Thyroid gland (tissue), 4 donors: Measurements from ENCODE around the gene ADGRF4. TPM values are rescaled to one million over a fixed set of nuclear protein-coding genes. Genes with fewer than 3 reads are reported as not detected.

ENCODE experiments used
- DNase-seq, 2 donors: peaks; one replicate each; pipeline ENCODE4 v3.0.0-alpha.2; 2019
- H3K27ac ChIP-seq, 3 donors: fragments of 200-600 bp; sonication (generic); 1 replicate in 2 of 3; 2 replicates in 1 of 3; pipeline ENCODE4 v1.5.1; 2016 to 2019; ENCODE audit warnings: mild to moderate bottlenecking in 1 of 3, moderate library complexity in 1 of 3
- H3K27me3 ChIP-seq: fragments of 200-600 bp; sonication (generic); one replicate; pipeline ENCODE4 v1.5.1; 2019
- H3K36me3 ChIP-seq, 2 donors: fragments of 200-600 bp; sonication (generic); one replicate each; pipeline ENCODE4 v1.5.1; 2016 to 2019
- H3K4me1 ChIP-seq, 2 donors: fragments of 200-600 bp; sonication (generic); one replicate each; pipeline ENCODE4 v1.5.1; 2017 to 2019
- H3K4me3 ChIP-seq, 3 donors: fragments of 200-600 bp; sonication (generic); replicated peaks in 1 of 3; 1 replicate in 2 of 3; 2 replicates in 1 of 3; pipeline ENCODE4 v1.5.1; 2016; ENCODE audit warnings: mild to moderate bottlenecking in 1 of 3
- H3K9me3 ChIP-seq: fragments of 200-600 bp; sonication (generic); one replicate; pipeline ENCODE4 v1.5.1; 2017
- POLR2A ChIP-seq, 2 donors: fragments of 450-650 bp; IDR thresholded peaks; one replicate each; pipeline ENCODE4 v1.6.1; 2017; ENCODE audit warnings: antibody characterized with exemption in 2 of 2, mild to moderate bottlenecking in 2 of 2, moderate library complexity in 1 of 2
- WGBS, 2 donors: methylation state at CpG; one replicate each; pipeline ENCODE4 v1.1.5; 2017; 5-methylcytosine and 5-hydroxymethylcytosine counted together
- intact Hi-C: fragments of 100-400 bp; cut with DNase I; formaldehyde crosslinking; loops from one replicate; pipeline ENCODE4 v1.15.1; 2023
- total RNA-seq, 4 donors: library from RNA; depleted of rRNA; stranded (reverse); fragments of >200 nt; gene quantifications; one replicate each; pipeline ENCODE4 v1.2.3, GENCODE V29; 2016
- TF ChIP-seq, protein P1 (sequence below), 6 experiments: fragments of 200-600 bp in 3 of 6; fragments of 450-650 bp in 3 of 6; sonication (generic) in 3 of 6; IDR thresholded peaks; one replicate each; pipeline ENCODE4 v1.5.1; 2016 to 2019; ENCODE audit warnings: antibody characterized with exemption in 6 of 6, mild to moderate bottlenecking in 2 of 6, inconsistent platforms in 1 of 6, moderate library complexity in 1 of 6

ADGRF4 gene
- total RNA-seq, 4 donors from 2014 or later = 0.13 TPM; not detected in 3

DNA sequence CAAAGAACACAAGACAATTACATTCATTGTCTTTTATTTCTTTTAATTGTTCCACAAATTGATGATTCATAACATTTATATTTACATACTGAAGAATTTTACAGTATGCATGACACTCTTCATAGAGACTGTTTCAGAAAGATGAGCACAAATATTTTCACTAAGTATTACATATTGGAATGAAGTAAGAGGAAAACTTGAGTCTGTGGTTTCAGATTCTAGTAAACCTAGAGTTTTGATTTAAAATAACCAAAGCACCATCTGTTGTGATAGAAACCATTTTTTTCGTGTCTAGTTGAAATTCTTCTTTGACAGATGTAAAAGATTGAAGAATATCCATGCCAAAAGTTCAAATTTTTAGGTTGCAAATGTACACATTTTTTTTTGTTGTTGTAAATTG is 51.4 kb downstream of the ADGRF4 start:
- H3K4me1 ChIP-seq = no peaks in the 10 kb centered on the region
- H3K9me3 ChIP-seq = no peaks in the 10 kb centered on the region
- intact Hi-C loops = no loop called here
- no peaks in the 10 kb centered on the region for H3K27me3 ChIP-seq
- no peak for TF ChIP-seq POLR2A (IDR thresholded peaks at IDR 0.05)
- TF ChIP-seq, protein P1, sequence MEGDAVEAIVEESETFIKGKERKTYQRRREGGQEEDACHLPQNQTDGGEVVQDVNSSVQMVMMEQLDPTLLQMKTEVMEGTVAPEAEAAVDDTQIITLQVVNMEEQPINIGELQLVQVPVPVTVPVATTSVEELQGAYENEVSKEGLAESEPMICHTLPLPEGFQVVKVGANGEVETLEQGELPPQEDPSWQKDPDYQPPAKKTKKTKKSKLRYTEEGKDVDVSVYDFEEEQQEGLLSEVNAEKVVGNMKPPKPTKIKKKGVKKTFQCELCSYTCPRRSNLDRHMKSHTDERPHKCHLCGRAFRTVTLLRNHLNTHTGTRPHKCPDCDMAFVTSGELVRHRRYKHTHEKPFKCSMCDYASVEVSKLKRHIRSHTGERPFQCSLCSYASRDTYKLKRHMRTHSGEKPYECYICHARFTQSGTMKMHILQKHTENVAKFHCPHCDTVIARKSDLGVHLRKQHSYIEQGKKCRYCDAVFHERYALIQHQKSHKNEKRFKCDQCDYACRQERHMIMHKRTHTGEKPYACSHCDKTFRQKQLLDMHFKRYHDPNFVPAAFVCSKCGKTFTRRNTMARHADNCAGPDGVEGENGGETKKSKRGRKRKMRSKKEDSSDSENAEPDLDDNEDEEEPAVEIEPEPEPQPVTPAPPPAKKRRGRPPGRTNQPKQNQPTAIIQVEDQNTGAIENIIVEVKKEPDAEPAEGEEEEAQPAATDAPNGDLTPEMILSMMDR (IDR thresholded peaks at IDR 0.05) = no peak
- H3K36me3 ChIP-seq = no peaks in the 10 kb centered on the region
- no peak for DNase-seq
- no peak overlapping the region for H3K27ac ChIP-seq
- no peak overlapping the region for H3K4me3 ChIP-seq
- 57 to 74% methylated on average over 1 of the region's 1 CpG for WGBS, 2 donors

DNA sequence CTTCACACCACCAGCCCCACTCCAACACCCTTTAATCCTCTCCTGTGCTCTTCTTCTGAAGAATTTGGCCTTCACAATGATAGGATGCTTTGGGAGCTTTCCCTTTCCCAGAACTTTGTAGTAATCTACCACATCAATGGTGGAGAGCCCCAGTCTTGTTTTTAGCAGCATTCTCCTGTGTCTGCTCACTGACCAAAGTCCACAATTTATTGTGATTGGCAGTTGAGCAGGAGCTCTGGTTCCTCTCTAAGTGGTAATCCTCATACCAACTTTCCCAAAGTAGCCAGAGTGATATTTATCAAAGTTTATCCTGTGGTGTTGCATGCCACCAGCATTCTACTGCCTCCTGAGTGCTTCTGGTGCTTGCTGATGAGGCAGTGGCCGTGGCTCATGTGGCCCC is 54.4 kb downstream of the ADGRF4 start:
- no peaks in the 10 kb centered on the region for H3K9me3 ChIP-seq
- no peaks in the 10 kb centered on the region for H3K27me3 ChIP-seq
- no peaks in the 10 kb centered on the region for H3K4me1 ChIP-seq
- no peak overlapping the region for H3K27ac ChIP-seq
- no peaks in the 10 kb centered on the region for H3K36me3 ChIP-seq
- H3K4me3 ChIP-seq = no peak overlapping the region
- DNase-seq = no peak
- 74 to 88% methylated on average over 1 of the region's 1 CpG for WGBS, 2 donors
- TF ChIP-seq, protein P1 (IDR thresholded peaks at IDR 0.05) = no peak
- no peak for TF ChIP-seq POLR2A (IDR thresholded peaks at IDR 0.05)
- intact Hi-C loops = no loop called here

DNA sequence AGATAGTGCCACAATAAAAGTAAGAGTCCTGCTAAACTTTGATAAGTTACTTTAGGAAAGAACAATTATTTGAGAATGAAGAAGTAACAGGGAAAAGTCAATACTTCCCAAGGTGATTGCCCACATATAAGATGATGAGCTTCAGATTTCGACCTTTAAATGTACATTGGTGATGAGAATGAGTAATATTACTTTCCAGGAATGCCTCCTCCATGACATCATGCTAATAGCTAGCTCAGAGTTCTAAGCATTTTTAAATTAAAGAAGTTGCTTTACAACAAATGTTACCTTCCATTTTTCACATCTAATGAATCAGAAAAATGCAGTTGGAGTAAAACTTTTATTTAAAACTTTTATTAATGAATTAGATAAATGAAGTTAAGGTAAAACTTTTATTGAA is 61.0 kb downstream of the ADGRF4 start:
- Histone ChIP-seq H3K4me1 (no peaks in the 10 kb centered on the region), H3K27ac (no peak overlapping the region), H3K4me3 (no peak overlapping the region), H3K36me3 (no peaks in the 10 kb centered on the region), H3K9me3 (no peaks in the 10 kb centered on the region), H3K27me3 (no peaks in the 10 kb centered on the region)
- intact Hi-C loops = no loop called here
- 47 to 66% methylated on average over 1 of the region's 1 CpG for whole genome bisulfite sequencing, 2 donors
- no peak for DNase-seq
- TF ChIP-seq, protein P1 (IDR thresholded peaks at IDR 0.05) = no peak
- TF ChIP-seq POLR2A (IDR thresholded peaks at IDR 0.05) = no peak

DNA sequence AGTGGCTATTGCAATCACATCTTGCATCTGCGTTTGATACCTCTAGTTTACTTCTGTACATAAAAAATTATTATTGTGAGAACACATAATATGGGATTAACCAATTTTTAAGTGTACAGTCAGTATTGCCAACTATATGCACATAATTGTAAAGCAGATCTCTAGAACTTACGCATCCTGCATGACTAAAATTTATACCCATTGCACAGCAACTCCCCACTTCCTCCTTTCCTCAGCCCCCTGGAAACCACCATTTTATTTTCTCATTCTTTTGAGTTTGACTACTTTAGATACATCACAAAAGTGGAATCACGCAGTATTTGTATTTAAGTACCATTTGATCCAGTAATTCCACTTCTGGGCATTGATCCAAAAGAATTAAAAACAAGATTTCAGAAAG is 64.1 kb downstream of the ADGRF4 start:
- TF ChIP-seq, protein P1 (IDR thresholded peaks at IDR 0.05) = no peak
- no peak for TF ChIP-seq POLR2A (IDR thresholded peaks at IDR 0.05)
- H3K36me3 ChIP-seq = no peaks in the 10 kb centered on the region
- no peak overlapping the region for H3K27ac ChIP-seq
- DNase-seq = no peak
- intact Hi-C loops = no loop called here
- H3K4me3 ChIP-seq = no peak overlapping the region
- no peaks in the 10 kb centered on the region for H3K9me3 ChIP-seq
- WGBS, 2 donors = 90 to 94% methylated on average over 3 of the region's 3 CpGs
- no peaks in the 10 kb centered on the region for H3K4me1 ChIP-seq
- H3K27me3 ChIP-seq = no peaks in the 10 kb centered on the region

DNA sequence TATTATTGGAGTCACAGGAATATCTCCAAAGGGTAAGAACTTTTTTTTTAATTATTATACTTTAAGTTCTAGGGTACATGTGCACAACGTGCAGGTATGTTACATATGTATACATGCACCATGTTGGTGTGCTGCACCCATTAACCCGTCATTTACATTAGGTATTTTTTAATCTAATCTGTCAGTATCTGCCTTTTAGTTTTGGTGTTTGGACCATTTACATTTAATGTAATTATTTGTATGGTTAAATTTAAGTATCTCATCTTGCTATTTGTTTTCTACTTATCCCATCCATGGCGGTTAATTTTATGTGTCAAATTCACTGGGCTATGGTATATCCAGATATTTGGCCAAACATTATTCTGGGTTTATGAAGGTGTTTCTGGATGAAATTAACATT is 68.1 kb downstream of the ADGRF4 start:
- Histone ChIP-seq H3K4me3 (no peak overlapping the region), H3K4me1 (no peaks in the 10 kb centered on the region), H3K27ac (no peak overlapping the region), H3K36me3 (no peaks in the 10 kb centered on the region), H3K27me3 (no peaks in the 10 kb centered on the region), H3K9me3 (no peaks in the 10 kb centered on the region)
- intact Hi-C loops = no loop called here
- TF ChIP-seq POLR2A (IDR thresholded peaks at IDR 0.05) = no peak
- TF ChIP-seq, protein P1 (IDR thresholded peaks at IDR 0.05) = no peak
- 95 to 97% methylated on average over 3 of the region's 3 CpGs for WGBS, 2 donors
- no peak for DNase-seq
